CD4-positive, alpha-beta T cell treated with Interleukin-15 for 1 hour (primary cell): Measurements from ENCODE around the gene RASD1.

Experiments used
- DNase-seq: peaks from one replicate; pipeline ENCODE4 v3.0.0-alpha.2; 2020

RASD1 gene, protein sequence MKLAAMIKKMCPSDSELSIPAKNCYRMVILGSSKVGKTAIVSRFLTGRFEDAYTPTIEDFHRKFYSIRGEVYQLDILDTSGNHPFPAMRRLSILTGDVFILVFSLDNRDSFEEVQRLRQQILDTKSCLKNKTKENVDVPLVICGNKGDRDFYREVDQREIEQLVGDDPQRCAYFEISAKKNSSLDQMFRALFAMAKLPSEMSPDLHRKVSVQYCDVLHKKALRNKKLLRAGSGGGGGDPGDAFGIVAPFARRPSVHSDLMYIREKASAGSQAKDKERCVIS

DNA sequence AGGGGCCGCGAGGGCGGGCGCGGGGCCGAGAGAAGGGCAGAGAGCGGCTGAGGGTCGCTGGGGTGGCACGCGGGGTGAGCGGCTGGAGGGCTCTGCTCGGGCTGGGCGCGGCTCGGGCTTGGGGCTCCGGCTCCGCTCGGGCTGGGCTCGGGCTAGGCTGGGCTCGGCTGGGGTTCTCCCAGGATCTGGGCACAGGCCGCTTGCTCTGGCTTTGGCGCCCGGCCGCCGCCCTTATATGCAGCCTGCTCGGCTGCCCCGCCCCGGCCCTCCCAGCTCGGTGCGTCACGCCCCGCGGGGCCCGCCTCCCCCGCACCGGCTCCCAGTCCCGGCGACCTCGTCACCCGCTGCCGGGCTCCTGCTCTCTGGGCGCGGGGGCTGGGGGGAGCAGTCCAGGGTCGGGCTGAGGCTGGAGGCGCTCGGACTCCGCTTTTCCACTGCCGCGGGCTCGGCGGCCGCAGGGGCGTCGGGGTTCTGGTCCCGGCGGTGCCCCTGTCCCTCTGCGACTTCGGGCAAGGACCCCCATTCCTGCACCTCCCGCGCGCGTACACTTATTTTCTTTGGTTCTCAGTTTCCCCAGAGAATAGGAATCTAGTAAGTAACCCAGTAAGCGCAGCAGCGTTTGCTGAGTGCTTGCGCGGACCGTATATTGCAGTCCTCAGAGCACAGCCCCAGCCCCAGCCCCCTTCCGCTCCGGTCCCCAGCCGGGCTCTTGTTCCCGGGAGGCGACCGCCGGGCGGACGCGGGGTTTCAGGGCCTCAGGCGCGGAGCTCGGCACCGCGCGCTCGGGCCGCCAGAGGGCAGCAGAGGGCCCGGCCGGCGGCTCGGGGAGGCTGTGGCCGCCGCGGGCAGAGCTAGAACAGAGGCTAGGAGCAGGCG, at the start of gene RASD1:
Gene RASD1 (minus strand): TSS at position 207 of the 876 bp plus-strand sequence. CDS start 214 bp downstream, outside the sequence.
- DNase-seq = peak; percentile 80

DNA sequence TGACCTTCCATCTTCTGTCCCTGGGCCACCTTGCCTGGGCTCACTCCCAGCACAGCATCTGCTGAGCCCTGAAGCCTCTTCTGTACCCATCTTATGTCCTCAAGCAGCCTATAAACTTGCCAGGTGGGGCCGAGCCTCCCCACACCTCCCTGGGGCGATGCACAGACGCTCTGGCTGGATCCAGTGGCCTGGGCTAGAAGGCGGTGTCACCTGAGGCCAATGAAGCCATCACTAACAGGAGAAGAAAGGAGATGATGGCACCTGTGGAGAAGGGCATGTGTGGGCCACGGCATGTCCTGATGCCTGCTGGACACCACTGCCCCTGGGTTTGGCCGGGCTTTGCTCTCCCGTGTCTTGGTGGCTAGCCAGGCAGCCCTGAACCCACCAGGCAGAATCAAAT, 49.8 kb upstream of the RASD1 start:
- DNase-seq = no peak

GRCh38 chr17:17545031-17545820, 49.0 kb upstream of the RASD1 start:
- DNase-seq = no peak

GRCh38 chr17:17542906-17543635, 46.9 kb upstream of the RASD1 start:
- no peak for DNase-seq

DNA sequence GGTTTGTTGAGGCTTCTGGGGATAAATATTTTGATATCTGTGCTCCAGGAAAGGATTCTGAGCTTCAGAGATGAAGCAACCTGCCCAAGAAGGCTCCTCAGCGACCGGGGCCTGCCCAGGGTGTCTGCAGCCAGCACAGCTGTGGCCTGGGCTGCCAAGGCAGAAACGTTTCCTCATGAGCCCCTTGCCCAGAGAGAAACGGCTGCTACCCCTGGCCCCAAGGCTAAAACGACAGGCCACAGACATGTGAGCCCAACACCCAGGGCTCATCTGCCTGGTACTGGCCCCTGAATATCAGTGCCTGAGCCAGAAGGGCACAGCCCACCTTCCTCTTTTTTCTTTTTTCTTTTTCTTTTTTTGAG, 45.4 kb upstream of the RASD1 start:
- DNase-seq = no peak

DNA sequence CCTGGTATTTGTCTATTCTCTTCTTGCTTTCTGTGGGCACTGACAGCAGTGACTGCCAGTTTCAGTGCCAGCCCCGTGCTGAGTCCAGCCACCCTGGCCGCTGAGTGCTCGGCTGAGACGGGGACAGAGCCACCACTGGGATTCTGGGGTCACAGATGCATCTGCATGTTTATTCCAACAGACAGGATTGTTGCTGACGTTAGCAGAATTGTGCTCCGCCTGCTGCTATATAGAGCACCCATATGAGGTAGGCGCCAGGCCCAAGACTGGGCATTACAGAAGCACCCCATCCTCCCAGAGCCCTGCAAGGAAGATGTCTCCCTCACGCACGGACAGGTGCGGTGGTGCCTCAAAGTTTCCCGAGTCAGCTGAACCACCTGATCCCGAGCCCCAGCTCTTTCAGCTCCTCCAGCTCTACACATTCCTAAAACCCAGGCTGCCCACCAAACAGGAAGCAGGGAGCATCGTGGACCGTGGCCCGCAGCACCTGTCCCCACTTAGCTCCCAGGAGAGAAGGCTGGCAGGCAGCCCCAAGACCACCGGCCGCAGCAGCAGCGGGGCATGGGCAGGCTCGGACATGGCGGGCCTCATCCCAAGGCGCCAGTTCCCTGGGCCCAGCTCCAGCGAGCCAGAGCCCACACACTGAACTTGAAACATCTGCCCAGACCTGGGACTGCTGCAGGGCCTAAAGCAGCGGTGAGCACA, 44.9 kb upstream of the RASD1 start:
- DNase-seq = no peak

DNA sequence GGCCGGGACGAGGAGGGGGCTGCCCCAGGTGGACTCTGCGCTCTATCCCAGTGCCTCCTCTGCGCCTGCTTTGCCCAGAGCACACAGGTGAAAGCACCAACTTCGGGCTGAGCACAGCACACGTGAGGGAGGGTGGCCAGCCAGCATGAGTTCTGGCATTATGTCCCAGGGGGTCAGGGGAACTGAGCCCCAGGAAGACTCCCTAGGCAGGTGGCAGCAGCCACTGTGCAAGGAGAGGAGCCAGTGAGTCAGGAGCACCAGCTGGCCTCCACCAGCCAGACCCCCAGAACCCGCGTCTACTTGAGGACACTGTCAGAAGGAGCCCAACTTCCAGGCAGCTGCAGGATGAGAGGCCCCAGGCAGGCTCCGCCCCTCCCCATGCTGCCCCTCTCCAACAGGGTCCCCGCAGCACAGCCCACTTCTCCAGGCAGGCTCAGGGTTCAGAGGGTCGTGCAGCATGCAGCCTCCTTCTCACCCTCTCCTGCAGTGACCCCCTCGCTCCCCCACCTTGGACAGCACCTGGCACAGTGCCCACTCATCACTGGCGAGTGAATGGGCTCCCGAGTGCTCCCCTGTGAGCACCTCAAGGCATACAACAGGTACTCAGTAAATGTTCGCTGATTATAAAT, 44.2 kb upstream of the RASD1 start:
- no peak for DNase-seq

- no peak for DNase-seq
Measured at GRCh38 chr17:17539591-17539990, 43.4 kb upstream of the RASD1 start.

- DNase-seq = no peak
Measured at GRCh38 chr17:17538417-17539391, 42.5 kb upstream of the RASD1 start.

- DNase-seq = no peak
Measured at GRCh38 chr17:17537311-17538099, 41.3 kb upstream of the RASD1 start.

DNA sequence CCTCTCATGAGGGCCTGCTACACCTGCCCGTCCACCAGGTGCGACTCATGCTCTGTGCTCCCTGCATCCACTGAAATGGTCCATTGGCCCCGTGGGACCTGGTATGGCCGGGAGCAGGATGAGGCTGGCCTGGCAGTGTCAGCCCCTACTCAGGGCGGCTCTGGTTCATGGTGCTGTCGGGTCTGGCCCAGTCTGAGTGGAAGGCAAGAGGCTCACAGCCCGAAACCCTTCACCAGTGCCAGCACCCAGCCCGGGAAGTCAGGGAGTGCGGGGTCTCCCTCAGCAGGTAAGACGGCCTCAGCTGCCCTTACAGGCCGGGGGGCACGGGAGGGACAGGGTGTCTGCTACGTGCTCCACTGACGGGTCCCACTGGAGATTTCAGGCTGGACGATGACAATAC, 40.5 kb upstream of the RASD1 start:
- no peak for DNase-seq

- DNase-seq = no peak
Measured at GRCh38 chr17:17535957-17536356, 39.8 kb upstream of the RASD1 start.

- DNase-seq = no peak
Measured at GRCh38 chr17:17533901-17534441, 37.8 kb upstream of the RASD1 start.

DNA sequence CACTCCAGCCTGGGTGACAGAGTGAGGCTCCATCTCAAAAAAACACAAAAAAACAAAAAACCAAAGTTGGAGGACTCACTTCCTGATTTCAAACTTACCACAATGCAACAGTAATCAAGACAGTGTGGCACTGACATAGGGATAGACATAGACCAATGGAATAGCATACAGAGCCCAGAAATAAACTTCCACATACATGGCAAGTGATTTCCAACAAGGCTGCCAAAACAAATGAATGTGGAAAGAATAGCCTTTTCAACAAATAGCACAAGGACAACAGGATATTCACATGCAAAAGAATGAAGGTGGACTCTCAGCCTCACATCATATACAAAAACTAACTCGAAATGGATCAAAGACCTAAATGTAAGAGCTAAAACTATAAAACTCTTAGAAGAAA, 36.8 kb upstream of the RASD1 start:
- no peak for DNase-seq

GRCh38 chr17:17531156-17531555, 35.0 kb upstream of the RASD1 start:
- DNase-seq = no peak

DNA sequence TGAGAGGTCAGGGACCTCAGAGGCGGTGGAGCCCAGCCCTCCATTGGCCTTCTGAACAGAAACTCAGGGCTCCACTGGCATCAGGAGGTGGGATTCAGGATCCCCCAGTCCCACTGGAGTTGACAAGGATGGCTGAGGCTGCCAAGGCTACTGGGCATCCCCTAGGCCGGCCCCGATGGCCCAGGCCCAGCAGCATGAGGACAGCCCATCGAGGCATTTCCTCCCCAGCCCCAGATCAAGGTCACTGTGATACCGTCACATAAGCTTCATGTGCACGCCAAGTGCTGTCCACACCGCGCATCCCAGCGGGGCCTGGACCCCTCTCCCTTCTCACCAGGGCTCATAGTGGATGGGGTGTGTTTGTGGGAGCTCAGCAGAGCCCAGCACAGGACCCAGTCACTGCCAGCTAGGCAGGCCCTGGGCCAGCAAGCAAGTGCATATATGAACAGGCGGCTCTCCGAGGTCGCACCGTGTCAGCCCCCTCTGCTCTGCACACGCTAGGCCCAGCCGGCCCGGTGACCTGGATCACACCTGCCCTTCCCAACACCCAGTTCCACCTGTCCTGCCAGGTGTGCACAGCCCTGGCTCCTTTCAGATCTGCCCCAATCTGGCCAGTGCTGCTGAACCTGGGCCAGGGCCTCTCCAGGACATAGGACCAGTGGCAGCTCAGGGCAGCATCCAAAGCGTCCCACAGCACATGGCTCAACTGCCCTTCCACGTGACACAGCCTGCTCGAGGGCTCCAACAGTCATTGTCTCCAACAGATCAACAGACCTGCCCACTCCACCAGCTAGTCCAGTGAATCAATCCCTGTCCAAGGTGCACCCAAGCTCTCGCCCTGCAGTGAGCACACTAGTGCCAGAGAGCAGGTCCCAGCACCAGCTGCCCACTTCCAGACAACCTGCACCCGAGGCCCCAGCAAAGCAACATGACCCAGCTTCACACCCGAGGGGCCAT, 32.8 kb upstream of the RASD1 start:
- DNase-seq = no peak

- DNase-seq = no peak
Measured at GRCh38 chr17:17527956-17528500, 31.8 kb upstream of the RASD1 start.

GRCh38 chr17:17527534-17527933, 31.3 kb upstream of the RASD1 start:
- DNase-seq = no peak
